GM12891 (cell line): ENCODE results near the gene OR52E5.

Experiments used
- POLR2A ChIP-seq: IDR thresholded peaks from 2 replicates; pipeline ENCODE4 v1.6.1; 2011; ENCODE audit warnings: low read depth, low read length, control low read depth
- POLR2AphosphoS5 ChIP-seq: IDR thresholded peaks from 2 replicates; pipeline ENCODE4 v1.6.1; 2011; ENCODE audit warnings: low read depth, low read length, control low read depth
- SPI1 ChIP-seq: IDR thresholded peaks from 2 replicates; pipeline ENCODE4 v1.6.1; 2011; ENCODE audit warnings: low read depth, low read length, control low read depth
- TAF1 ChIP-seq: IDR thresholded peaks from 2 replicates; pipeline ENCODE4 v1.6.1; 2011; ENCODE audit warnings: low read depth, low read length, control low read depth

DNA sequence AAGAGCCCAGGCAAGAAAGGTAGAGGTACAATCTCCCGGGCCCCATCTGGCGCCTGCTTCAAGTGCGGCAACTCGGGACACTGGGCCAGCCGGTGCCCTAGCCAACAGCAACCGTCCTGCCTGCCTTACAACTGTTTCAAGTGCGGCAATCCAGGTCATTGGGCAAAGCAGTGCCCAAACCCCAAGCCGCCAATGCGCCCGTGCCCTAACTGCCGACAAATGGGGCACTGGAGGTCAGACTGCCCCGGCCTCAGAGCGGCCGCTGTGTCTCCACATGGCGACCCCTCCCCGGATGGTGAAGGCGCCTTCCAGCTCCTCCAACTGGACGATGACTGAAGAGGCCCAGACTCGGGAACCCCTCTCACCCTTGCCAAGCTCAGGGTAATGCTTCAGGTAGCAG, 37.6 kb downstream of the OR52E5 start:
- no peak for TF ChIP-seq POLR2A
- no peak for TF ChIP-seq POLR2AphosphoS5
- no peak for TF ChIP-seq TAF1
- no peak for TF ChIP-seq SPI1
